GM18907 (cell line): ENCODE data around the gene ATP9A.
"Not testable (repeated sequence)": the region's sequence is repeated elsewhere in the genome, so short reads cannot be mapped to it uniquely, and the experiment has no call there.

Experiments used
- ATAC-seq: cut with Tn5 transposase; IDR thresholded peaks from one replicate; pipeline ENCODE4 v1.9.1; 2021; ENCODE audit warnings: mild to moderate bottlenecking, moderate library complexity; ENCODE audit not compliant: unreplicated experiment

The ATP9A gene

DNA sequence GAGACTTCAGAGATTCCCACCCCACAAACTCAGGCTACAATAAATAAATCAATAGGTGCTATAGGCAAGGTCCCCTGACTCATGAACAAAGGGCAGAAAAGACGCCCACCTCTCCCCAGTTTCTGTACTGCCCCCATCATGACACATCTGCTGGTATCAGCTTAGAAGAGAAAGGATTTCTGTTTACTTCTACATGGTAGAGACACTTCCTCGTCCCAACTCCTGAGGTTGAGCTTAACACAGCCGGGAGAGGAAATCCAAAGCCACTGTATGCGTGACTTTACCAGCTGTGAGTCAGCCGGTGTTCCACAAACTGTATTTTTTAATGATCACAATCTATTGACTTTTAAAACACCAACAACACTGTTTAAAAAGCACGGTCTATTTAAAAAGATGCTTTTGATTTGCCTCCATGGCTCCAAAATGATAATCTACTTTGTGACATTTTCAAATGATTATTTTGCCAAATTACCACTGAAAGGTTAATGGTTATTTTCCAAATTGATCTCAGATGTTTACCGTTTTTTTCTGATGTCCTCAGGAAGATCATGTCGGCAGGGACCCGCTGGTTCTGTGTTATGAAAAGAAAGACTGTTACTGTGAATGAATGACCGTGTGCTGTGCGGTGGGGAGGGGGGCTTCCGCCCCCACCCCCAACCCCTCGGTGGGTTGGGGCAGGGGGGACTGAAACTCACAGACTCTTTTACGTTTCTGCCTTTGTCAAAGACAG, 72.5 kb downstream of the ATP9A start:
- ATAC-seq: no peak

DNA sequence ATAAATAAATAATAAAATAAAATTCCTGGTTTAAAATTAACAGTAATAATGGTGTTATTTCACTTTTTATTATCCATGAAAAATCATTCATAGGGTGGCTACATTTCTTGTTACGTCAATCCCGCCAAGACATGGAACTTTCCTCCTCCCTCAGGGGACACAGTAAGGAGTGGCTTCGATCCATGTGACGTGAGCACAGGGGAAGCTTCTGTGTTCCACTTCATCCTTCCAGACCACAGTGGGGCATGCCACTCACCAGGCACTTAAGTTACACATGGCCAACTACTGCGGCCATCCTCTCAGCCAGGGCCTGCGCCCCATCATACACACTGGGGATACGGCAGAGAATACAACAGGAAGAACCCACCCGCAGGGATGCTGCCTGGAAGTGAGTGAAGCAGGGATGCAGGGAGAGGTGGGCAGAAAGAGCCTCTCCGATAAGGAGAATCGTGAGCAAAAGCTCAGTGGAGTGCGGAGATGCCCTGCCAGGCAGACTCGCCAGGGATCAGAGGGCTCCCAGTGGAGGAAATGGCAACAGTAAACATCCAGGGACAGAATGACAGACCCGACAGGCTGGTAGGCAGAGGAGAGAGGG, 75.3 kb downstream of the ATP9A start:
- ATAC-seq: no peak

DNA sequence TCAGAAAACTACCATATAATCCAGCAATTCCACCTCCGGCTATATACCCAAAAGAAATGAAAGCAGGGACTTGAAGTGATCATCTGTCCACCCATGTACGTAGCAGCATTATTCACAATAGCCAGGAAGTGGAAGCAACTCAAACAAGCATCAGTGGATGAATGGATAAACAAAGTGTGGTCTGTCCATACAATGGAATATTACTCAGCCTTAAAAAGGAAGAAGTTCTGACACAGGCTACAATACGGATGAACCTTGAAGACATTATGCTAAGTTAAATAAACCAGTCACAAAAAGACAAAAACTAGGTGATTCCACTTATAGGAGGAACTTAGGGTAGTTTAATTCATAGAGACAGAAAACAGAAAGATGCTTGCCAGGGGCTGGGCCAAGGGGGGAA, 76.5 kb downstream of the ATP9A start:
- no peak for ATAC-seq

DNA sequence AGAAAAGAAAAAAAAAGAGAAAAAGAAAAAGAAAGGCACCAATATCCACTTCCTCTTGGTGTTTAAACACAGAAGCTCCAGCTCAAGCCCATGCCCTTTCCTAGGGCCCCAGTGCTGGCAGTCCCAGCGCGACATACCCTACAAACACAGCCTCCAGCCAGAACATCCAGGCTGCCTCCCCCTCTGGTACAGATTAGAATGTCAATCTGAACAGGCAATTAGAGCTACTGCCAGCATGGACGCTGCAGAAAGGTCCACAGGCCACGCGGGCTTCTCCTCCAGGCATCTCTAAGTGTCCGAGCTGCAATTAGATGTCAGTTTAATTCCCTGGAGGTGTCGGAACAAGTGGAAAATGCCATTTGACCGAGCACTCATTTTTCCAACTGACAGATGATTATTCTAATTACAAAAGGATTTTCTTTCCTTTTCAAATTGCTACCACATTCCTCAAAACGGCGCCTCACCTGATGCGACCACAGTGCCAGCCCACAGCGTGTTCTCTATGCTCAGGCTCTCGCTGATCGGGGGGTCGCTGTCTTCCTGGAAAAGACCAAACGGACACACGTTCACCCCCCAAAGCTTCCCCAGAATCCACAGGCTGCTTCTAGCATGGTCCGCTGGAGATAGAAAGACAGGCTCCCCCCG, 79.5 kb downstream of the ATP9A start:
- ATAC-seq: no peak

DNA sequence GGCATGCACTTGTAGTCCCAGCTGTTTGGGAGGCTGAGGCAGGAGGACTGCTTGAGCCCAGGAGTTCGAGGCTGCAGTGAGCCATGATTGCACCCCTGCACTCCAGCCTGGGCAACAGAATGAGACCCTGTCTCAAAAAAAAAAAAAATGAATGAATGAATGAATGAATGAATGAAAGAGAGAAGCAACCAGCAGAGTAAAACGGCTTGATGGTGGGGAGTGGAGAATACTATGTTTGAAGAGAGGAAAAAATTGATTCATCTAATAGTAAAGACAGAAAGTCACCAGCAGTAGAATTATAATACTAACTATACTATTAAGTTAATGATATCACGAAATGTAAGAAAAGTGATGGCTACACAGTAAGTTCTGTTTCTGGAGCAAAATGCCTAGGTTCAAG, 80.6 kb downstream of the ATP9A start:
- ATAC-seq: no peak

DNA sequence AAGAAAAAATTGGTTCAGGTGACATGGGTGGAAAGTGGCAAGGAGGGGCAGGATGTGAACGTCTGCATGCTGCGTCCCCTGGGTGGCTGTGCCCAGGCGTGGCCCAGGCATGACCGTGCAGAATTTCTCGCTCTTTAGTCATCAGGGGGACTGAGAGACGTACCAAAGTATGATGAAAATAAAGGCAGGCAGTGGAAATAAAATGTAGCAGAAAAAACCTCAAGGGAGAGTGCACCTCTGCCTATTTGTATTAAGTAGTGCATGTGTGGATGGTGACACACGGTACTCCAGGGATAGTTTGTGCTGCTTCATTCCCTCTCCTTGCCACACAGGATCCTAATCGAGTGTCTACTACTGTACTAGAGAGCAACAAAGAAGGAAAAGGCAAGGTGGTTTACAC, 81.1 kb downstream of the ATP9A start:
- no peak for ATAC-seq

DNA sequence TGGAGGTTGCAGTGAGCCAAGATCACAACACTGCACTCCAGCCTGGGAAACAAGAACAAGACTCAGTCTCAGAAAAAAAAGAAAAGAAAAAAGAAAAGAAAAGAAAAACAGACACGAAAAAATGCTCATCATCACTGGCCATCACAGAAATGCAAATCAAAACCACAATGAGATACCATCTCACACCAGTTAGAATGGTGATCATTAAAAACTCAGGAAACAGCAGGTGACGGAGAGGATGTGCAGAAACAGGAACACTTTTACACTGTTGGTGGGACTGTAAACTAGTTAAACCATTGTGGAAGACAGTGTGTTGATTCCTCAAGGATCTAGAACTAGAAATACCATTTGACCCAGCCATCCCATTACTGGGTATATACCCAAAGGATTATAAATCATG, 82.7 kb downstream of the ATP9A start:
- ATAC-seq: not testable (repeated sequence)

DNA sequence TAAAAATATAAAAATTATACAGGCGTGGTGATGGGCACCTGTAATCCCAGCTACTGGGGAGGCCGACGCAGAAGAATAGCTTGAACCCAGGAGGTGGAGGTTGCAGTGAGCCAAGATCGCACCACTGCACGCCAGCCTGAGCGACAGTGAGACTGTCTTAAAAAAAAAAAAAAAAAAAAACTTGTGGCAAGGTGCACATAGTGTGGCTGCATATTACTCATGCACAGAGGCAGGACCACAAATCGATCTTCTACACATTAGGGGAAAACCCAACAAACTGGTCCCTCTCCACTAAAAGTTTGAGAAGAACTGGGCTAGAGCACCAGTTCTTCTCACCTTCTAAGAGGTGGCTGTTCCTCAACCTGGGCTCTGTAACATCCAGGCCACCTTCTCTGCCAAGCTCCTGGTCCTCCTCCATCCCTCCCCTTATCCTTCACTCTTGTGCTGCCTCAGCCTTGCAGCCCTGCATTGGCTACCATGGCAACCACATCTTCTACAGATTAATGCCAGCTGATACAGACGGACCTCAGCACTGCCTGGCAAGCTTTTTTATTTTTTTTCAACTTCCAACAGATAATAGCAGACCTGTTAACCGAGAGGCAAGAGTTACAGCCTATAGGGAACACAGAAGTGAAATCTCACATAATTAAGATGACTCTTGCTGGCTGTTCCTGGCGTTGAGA, 88.0 kb downstream of the ATP9A start:
- no peak for ATAC-seq

DNA sequence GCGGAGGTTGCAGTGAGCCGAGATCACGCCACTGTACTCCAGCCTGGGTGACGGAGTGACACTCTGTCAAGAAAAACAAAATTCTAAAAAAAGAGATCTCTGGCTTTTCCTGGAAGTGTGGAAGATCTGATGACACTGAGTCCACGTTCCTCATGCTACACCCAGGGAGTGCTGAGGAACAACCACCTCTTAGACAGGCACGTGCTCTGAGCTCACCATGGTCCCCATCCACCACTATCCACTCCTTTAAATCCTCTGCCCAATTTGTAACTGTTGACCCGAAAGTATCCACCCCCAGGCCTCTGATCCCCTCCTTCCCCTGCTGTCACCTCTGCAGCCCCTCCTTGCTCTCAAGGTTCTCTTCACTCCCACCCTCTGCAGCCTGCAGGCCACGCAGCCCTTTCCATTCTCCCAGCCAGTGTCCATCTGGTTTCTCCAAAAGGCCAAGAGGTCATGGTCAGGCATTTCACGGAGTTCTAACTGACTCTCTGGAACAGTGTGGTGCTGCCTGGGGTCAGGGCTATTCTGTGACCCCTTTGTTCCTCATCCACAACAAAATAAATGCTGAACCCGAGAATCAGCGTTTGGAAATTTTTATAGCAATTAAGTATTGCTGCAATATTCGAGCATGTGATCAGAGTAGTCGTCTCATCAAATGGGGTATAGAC, 88.8 kb downstream of the ATP9A start:
- ATAC-seq: no peak

DNA sequence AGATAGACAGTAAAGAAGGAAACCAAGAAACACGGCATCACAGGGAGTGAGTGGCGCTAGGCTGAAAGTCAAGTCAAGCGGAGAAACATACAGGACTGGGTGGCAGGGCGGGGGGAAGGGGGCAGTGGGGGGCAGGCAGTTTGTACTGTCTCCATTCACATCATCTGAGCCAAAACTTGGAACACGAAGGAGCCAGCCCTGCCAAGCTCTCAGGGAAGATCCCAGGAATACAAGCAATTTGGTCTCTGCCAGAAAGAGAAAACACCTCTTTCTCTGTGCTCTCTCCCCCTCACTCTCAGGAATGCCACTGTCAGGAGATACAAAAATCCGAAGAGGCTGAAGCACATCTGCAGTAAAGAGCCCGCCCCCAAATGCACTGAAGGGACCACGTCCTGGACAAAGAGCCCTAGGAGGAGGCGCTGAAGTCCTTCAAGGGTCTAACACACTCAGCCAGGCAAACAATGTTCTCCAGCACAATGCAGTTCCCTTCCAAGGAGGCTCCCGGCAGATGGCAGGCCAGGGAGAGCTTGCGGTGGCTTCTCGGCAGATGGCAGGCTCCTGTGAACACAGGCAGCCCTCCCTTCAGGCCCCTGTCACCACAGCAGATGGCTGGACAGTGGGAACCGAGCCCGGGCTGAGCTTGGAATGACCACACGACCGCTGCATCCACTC, 90.0 kb downstream of the ATP9A start:
- no peak for ATAC-seq

DNA sequence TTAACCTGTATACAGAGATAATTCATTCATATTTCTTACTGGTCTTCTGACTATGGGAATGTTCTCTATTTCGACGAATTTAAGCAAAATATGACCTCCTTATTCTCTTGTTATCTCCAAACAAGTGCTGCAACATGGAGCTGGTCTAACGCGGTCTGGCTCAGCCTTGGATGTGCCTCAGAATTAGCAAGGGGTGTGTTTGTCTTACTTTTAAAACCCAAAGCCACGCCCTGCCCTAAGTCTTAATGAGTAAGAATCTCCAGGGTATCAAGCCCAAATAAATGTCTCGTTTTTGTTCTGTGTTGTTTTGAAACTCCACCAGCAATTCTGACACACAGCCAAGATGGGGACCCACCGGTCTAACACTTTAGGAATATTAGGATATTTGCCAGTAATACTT, 99.2 kb downstream of the ATP9A start:
- no peak for ATAC-seq

DNA sequence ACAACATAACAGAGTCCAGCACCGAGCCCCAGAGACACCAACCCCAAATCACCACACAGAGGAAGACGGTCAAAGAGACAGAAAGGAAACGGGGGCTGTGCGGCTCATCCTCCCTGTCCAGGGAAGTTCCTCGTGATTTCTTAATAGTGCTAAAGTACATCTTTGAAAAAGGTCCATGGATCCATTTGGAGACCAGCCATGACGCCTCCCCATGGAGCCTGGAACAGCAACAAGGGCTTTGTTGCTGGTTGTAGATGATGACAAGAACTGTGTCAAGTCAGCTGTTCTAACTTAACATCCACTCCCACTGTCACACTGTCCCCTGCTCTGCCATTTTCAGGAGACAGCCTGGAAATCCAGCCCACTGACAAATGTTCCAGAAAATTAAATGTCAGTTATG, 99.7 kb downstream of the ATP9A start:
- no peak for ATAC-seq

DNA sequence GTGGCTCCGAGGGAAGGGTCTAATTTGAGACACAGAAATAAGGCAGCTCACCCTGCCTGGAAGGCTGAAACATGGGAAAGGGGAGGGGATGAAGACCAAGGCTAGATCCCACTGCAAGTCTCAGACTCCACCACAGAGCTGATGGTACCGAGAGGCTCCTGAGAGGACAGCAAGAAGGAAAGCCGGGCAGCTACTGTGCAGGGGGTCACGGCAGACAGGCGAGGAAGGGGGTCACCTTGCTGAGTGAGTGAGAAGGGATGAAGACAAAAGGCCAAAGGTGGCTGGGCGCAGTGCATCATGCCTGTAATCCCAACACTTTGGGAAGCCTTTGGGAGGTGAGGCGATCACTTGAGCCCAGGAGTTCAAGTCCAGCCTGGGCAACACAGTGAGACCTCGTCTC, 100.7 kb downstream of the ATP9A start:
- no peak for ATAC-seq

DNA sequence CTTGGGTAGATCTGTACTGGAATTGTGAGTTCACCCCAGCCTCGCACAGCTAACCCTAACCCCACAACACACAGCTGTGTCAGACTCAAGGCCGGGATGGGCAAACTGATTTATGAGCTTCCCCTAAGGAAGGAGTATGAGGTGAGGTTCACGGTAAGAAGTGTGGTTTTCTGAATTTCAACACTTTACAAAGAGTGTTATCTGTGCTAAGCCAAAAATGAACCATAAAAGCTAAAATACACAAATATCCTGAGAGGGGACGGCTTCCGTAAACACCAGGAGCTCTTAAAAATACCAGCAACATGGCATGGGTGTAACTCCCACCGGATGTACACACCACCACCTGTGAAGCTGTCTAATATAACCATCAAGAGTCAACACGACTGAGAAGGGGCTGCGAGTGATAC, 101.2 kb downstream of the ATP9A start:
- ATAC-seq: no peak

DNA sequence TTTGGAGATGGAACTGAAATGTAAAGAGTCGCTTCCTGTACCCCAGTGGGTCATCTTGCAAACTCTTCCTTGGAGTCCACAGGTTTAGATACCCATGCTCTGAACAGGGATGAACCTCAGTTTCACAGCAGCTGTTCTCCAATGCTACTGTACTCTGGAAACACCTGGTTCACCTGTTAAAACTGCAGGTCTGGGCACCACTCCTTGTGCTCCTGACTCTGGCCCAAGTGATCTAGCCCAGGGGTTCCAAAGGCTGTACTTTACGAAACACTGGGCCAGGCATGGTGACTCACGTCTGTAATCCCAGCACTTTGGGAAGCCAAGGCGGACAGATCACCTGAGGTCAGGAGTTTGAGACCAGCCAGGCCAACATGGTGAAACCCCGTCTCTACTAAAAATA, 102.1 kb downstream of the ATP9A start:
- no peak for ATAC-seq

DNA sequence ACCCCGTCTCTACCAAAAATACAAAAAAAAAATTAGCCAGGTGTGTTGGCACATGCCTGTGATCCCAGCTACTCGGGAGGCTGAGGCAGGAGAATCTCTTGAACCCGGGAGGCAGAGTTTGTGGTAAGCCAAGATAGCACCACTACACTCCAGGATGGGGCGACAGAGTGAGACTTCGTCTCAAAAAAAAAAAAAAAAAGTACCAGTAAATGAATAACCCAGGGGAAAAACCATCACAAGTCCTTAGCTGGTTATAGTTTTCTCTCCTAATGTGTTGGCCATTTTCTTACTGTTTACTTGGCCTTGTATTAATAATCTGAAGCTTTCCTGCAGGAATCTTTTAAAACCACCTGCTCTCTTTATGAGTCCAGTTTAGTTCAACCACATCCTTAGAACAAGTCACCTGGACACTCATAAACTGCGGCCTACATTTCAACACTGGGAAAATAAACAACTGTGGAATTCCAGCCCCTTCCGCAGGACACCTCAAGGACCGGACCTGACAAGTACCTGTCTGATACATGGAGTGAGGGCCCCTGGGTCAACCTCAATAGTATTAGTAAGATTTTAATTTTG, 102.6 kb downstream of the ATP9A start:
- no peak for ATAC-seq

DNA sequence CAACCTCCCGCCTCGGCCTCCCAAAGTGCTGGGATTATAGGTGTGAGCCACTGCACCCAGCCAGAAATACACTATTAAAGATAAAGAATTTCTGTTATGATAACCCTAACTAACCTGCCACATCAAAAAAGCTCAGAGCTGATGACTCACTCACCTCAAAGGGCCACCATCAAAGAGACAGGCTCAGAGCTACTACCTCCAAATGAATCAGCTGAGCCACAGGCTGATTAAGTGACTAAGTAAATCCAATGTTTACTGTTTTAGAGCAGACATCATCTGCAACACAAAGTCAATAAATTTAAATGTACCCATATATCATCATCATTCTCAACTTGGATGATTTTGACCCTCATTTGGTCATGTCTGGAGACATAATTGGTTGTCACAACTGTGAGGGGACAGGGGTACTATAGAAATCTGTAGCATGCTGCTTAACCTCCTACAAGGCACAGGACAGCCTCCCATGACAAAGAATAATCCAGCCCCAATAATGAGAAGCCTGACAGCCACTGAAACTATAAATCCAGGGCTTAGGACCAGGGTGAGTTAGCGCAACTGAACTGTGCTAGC, 106.5 kb downstream of the ATP9A start:
- peak; percentile 51 for ATAC-seq

DNA sequence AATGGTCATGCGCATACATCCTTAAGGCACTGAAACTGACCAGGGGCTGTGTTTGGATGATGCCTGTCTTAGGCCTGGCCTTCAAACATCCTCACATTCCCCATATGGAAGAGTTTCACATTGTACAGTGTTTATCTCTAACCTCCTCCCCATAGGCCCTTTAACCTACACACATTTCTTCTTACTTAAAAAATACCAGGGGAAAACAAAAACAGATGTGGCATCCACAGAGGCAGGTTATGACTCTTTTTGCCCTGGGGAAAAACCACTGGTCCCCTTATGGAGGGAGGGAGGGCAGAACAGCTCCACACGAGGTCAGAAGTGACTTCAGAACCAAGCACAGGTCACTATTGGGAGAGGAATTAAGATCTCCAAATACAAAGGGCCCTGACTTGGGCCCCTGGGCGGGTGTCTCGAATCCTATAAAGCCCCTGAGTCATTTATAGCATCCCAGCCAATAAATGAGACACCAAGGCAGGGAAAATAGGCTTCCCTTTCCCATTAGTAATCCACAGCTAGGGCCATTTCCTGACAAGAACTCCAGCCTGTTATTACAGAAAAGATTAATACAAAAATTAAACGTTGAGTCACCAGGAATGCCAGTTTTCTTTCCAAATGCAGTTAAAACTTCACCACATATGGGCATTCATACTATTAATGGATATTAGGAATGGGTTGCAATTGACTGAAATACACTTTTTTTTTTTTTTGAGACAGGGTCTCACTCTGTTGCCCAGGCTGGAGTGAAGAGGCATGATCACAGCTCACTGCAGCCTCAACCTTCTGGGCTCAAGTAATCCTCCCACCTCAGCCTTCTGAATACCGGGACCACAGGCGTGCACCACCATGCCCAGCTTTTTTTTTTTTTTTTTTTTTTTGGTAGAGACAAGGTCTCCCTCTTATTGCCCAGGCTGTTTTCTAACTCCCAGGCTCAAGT, 107.2 kb downstream of the ATP9A start:
- ATAC-seq: no peak

DNA sequence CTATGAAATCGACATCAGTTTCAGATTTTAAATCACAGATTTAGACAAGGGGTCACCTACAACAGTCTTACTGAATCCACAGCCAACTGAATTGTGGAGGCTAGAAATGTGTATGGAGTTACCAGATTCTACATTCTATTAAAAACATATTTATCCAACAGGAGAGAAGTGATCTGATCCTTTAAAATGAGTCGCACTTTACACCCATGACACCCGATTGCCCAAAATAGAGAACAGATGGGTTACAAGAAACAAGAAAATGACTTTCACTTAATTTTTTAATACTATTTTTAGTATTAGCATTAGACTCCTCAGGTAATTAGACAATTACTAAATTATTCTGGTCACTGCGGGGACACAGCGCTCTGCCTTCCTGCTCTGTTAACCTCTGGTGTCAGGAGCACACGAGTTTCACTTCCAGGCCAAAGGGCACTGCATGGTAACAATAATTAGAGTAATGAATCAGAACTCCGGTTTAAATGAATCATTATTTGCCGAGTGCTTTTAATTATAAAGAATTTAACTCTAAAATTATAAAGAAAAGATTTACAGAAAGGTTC, 108.6 kb downstream of the ATP9A start:
- ATAC-seq: no peak
